ENCODE measurements around the gene ROR1. TPM values are rescaled to one million over a fixed set of nuclear protein-coding genes. Genes with fewer than 3 reads are reported as not detected.

The ROR1 gene
- total and polyA plus RNA-seq, 2 of the 4 experiments (the other 2 are of a cell fraction), result 4.4 to 10.0 TPM

GRCh38 chr1:63742526-63742925 is 31.3 kb upstream of the ROR1 start:
- no peak overlapping the region for H2BK20ac ChIP-seq (ENCODE audit: low read depth, low read length)
- TF ChIP-seq MXI1 (IDR thresholded peaks at IDR 0.05; ENCODE audit: borderline replicate concordance, low read depth, low read length), result no peak
- H4K5ac ChIP-seq (ENCODE audit: low read depth, low read length), result no peak overlapping the region
- intact Hi-C loops (cut with micrococcal nuclease) (no loop called here), dilution Hi-C loops (cut with HindIII; ENCODE audit: low sequenced_read_pairs, unreplicated experiment) (no loop called here), in situ Hi-C loops (cut with MboI; ENCODE audit: low sequenced_read_pairs) (no loop called here)
- H2AFZ ChIP-seq (replicated peaks; ENCODE audit: low read length, poor library complexity), result no peak overlapping the region
- H3K36me3 ChIP-seq (ENCODE audit: control insufficient read depth, insufficient read depth, low read length), result no peaks in the 10 kb centered on the region
- H3K9me3 ChIP-seq (ENCODE audit: control insufficient read depth, insufficient read depth, low read length), result 0 out of 2 replicates have a peak, but pooled peaks cover 2% of the 10 kb centered on the region
- no peak overlapping the region for H3K23ac ChIP-seq (ENCODE audit: low read depth, low read length)
- peaks cover 6% of the 10 kb centered on the region; the same call in 1 of the 2 replicates for H3K4me1 ChIP-seq (ENCODE audit: control insufficient read depth, insufficient read depth, low read length)
- no peak overlapping the region for H3K27ac ChIP-seq (ENCODE audit: insufficient read depth, low read length)
- CTCF ChIA-PET, result interaction anchor here (0.7 kb wide), 1 partner anchor 51 kb away, joined by 3 read pairs; no protein-coding TSS in a partner anchor
- no peak overlapping the region for H4K91ac ChIP-seq (ENCODE audit: insufficient read depth, low read depth, low read length)
- H3K4me3 ChIP-seq (ENCODE audit: insufficient read depth, low read depth, low read length), result no peak overlapping the region
- H3K4ac ChIP-seq (ENCODE audit: low read depth, low read length), result no peak overlapping the region
- H3K9me1 ChIP-seq (ENCODE audit: insufficient read depth, low read length), result peaks cover 8% of the 10 kb centered on the region; the same call in 1 of the 2 replicates
- H2AK5ac ChIP-seq (ENCODE audit: low read depth, low read length), result no peak overlapping the region
- H2AK9ac ChIP-seq (replicated peaks; ENCODE audit: low read depth, low read length, poor library complexity), result no peak overlapping the region
- no peak overlapping the region for H4K8ac ChIP-seq (ENCODE audit: low read depth in 2 of 2, low read length in 2 of 2)
- H3K4me2 ChIP-seq (ENCODE audit: low read depth, low read length), result no peak overlapping the region
- H3K18ac ChIP-seq (ENCODE audit: low read depth, low read length), result no peak overlapping the region
- H4K20me1 ChIP-seq (ENCODE audit: insufficient read depth, low read length), result no peaks in the 10 kb centered on the region
- H3K27me3 ChIP-seq (ENCODE audit: control insufficient read depth, insufficient read depth, low read length), result peaks cover 10% of the 10 kb centered on the region
- ATAC-seq (ENCODE audit: low read depth) (no peak), DNase-seq (no peak)
- POLR2A ChIA-PET (ENCODE audit: unreplicated experiment), result no interaction called here
- H3K56ac ChIP-seq (ENCODE audit: extremely low read depth, insufficient read depth, low read length), result no peak overlapping the region
- no TSS peak for BruUV-seq (replicated peaks)
- H2BK15ac ChIP-seq (ENCODE audit: low read depth, low read length), result no peak overlapping the region
- H2BK5ac ChIP-seq (ENCODE audit: low read depth, low read length, poor library complexity, severe bottlenecking), result no peak overlapping the region
- no peak overlapping the region for H3K14ac ChIP-seq (replicated peaks; ENCODE audit: low read depth, low read length)
- no peak overlapping the region for H2BK120ac ChIP-seq (ENCODE audit: low read depth, low read length)
- H3K79me1 ChIP-seq (ENCODE audit: low read depth in 1 of 2, low read length in 2 of 2), result no peaks in the 10 kb centered on the region
- no peak overlapping the region for H3K9ac ChIP-seq (ENCODE audit: low read depth, low read length)
